8988T (cell line): ENCODE results near the gene PYGO1.
A peak's percentile ranks its signal among the peaks of the same experiment; 100 is the strongest.
"Not testable (repeated sequence)": the region's sequence is repeated elsewhere in the genome, so short reads cannot be mapped to it uniquely, and the experiment has no call there.

ENCODE experiments used
- DNase-seq: peaks from one replicate; pipeline ENCODE4 v3.0.0; 2011

The PYGO1 gene

DNA sequence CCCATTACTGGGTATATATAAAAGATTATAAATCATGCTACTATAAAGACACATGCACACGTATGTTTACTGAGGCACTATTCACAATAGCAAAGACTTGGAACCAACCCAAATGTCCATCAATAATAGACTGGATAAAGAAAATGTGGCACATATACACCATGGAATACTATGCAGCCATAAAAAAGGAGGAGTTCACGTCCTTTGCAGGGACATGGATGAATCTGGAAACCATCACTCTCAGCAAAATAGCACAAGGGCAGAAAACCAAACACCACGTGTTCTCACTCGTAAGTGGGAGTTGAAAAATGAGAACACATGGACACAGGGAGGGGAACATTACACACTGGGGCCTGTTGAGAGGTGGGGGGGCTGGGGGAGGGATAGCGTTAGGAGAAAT is 82.7 kb downstream of the PYGO1 start:
- not testable (repeated sequence) for DNase-seq

DNA sequence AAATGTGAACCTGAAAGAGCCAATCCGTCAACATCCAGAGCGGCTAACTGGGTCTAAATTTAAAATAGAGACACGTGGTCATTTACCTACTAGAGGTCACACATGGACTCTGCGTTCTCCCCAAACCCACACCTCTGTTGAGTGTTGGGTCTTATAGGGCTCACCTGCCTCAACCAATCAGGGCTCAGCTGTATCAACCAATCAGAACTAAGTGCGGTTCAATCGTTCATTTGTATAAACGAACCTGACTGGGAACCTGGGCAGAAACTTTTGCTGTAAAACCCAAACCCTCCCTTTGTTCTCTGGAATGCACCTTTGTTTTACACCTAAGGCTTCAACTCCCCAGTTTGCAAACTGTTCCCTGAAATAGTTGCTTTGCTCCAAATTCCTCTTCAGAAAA is 89.0 kb downstream of the PYGO1 start:
- DNase-seq: no peak

DNA sequence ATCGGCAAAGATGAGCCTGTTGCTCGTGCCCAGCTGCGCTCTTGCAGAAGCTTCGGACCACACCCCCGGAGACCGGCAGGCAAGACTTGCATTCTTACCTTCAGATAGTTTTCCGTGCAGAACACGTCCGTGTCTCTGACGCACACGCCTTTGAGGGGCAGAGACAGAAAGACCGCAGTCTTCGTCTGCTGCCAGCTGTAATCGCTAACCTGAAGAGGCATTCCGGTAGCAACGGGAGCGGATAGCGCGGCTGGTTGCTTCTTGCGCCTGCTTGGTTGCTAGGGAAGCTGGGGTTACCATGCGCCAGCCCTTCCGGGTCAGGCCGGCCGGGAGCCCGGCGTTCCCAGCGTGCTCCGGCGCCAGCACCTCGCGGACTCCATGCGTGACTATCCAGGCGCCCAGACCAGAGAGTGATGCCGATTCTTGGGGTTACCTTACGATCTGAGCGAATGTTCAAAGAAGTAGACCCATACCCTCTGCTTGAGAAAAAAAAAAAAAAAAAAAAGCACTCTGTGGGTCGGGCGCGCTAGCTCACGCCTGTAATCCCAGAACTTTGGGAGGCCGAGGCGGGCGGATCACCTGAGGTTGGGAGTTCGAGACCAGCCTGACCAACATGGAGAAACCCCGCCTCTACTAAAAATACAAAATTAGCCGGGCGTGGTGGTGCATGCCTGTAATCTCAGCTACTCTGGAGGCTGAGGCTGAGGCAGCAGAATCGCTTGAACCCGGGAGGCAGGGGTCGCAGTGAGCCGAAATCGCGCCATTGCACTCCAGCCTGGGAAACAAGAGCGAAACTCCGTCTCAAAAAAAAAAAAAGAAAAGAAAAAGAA is 89.8 kb downstream of the PYGO1 start:
- DNase-seq: peak; percentile 40

DNA sequence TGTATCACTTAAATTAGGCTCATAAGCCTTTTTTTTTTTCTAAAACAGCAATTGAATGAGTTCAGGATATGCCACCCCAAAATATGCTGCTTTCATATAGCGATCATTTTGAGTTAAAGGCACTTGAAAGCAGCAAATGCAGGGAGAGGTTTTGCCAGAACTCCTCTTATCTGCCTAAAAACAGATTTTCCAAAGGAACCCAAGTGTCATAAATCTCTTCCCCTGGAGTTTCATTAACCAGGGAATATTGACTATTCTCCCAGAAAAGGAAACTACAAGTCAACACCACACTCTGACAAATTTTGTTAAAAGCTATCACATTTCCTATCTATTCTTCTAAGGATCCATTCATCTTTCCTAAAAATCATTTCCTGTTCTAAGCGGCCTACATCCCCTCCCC is 91.4 kb downstream of the PYGO1 start:
- no peak for DNase-seq

DNA sequence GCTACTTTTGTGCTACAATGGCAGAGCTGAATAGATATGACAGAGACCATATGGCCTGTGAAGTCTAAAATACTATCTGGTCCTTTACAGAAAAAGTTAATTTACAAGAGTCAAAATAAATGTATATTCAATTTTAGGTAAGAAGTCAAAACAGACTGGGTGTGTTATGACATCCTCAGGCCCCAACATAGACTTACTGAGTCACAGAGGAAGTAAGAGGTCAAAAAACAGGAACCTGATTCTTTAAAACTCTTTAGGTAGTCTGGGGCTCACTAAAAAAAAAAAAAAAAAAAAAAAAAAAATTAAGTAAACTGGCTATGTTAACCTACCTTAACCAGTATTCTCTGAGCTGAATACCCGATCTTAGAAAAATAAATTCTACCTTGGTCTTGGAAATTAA is 93.2 kb downstream of the PYGO1 start:
- no peak for DNase-seq

DNA sequence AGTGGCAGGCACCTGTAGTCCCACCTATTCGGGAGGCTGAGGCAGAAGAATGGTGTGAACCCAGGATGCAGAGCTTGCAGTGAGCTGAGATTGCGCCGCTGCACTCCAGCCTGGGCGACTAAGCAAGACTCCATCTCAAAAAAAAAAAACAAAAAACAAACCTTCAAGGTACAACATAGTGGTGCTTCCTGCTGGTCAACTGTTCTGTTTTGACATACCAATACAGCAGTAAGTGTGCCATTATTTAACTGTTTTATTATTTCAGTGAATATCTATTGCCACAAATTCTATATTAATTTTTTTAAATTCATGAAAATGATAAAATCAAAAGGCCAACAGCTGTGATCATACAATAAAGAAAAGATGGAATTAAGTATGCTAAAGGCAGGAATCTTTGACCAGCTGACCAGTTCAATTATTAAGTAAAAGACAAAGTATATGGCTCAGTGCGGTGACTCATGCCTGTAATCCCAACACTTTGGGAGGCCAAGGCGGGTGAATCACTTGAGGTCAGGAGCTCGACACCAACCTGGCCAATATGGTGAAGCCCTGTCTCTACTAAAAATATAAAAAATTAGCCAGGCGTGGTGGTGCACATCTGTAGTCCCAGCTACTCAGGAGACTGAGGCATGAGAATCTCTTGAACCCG is 99.1 kb downstream of the PYGO1 start:
- not testable (repeated sequence) for DNase-seq
